ENCODE measurements around the gene KCNG2.

KCNG2 gene

DNA sequence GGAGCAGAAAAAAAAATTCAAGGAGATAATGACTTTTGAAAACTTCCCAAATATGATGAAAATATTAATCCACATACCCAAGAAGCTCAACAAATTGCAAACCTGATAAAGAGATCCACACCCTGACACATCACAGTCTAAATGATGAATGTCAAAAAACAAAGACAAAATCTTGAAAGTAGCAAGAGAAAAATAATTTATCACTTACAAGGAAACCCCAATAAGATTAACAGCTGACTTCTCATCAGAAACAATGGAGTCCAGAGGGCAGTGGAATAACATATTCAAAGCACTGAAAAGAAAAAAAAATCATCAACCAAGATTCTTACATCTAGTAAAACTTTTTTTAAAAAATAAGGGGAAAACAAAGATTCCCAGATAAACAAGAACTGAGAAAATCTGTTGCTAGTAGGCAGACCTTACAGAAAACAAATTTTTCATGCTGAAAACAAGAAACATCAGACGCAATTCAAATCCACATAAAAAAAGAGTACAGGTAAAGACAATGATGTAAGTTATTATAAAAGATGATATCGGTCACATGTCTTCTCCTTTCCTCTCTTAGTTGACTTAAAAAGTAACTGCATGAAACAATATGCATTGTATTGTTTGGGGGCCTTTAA lies 132.4 kb downstream of the KCNG2 start:
- no peaks in the 10 kb centered on the region; the same call in 1 of the 2 replicates for H3K79me2 ChIP-seq (ENCODE audit: insufficient read depth, low read length)
- H3K9ac ChIP-seq (ENCODE audit: low read length), result no peak overlapping the region
- no peaks in the 10 kb centered on the region for H3K27me3 ChIP-seq (ENCODE audit: low read length)
- H3K4me2 ChIP-seq (ENCODE audit: low read depth, low read length, poor library complexity, severe bottlenecking), result no peak overlapping the region
- no peaks in the 10 kb centered on the region for H4K20me1 ChIP-seq (ENCODE audit: low read depth, low read length)
- H3K27ac ChIP-seq (ENCODE audit: low read depth, low read length), result no peak overlapping the region
- H3K9me3 ChIP-seq (ENCODE audit: insufficient read depth, low read length), result peaks cover 42% of the 10 kb centered on the region; the same call in 1 of the 2 replicates
- H3K36me3 ChIP-seq (ENCODE audit: low read length), result peaks cover 48% of the 10 kb centered on the region
- no peaks in the 10 kb centered on the region for H3K9me2 ChIP-seq (replicated peaks; ENCODE audit: insufficient read depth, low read length)
- TF ChIP-seq, protein P1, sequence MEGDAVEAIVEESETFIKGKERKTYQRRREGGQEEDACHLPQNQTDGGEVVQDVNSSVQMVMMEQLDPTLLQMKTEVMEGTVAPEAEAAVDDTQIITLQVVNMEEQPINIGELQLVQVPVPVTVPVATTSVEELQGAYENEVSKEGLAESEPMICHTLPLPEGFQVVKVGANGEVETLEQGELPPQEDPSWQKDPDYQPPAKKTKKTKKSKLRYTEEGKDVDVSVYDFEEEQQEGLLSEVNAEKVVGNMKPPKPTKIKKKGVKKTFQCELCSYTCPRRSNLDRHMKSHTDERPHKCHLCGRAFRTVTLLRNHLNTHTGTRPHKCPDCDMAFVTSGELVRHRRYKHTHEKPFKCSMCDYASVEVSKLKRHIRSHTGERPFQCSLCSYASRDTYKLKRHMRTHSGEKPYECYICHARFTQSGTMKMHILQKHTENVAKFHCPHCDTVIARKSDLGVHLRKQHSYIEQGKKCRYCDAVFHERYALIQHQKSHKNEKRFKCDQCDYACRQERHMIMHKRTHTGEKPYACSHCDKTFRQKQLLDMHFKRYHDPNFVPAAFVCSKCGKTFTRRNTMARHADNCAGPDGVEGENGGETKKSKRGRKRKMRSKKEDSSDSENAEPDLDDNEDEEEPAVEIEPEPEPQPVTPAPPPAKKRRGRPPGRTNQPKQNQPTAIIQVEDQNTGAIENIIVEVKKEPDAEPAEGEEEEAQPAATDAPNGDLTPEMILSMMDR (IDR thresholded peaks at IDR 0.05; ENCODE audit: insufficient read depth, low read length, poor library complexity, severe bottlenecking), result no peak
- no peak for TF ChIP-seq EZH2phosphoT487 (conservative IDR thresholded peaks at IDR 0.05; ENCODE audit: low read length)
- H2AFZ ChIP-seq (ENCODE audit: low read depth, low read length, severe bottlenecking), result no peak overlapping the region
- H3K4me3 ChIP-seq (ENCODE audit: insufficient read depth, low read length, poor library complexity, severe bottlenecking), result no peak overlapping the region
- no peaks in the 10 kb centered on the region for H3F3A ChIP-seq (ENCODE audit: insufficient read depth)

DNA sequence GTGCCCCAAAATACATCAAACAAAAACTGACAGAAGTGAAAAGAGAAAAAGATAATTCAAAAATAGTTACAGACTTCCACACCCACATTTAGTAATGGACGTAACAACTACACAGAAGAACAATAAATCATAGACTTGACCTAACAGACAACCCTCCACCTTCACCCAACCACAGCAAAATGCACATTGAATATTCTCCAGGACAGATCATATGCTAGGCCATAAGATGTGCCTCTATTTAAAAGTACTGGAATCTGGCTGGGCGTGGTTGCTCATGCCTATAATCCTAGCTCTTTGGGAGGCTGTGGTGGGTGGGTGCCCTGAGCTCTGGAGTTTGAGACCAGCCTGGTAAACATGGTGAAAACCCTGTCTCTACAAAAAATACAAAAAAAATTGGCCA lies 133.7 kb downstream of the KCNG2 start:
- Histone ChIP-seq H3K36me3 (ENCODE audit: low read length) (peaks cover 48% of the 10 kb centered on the region), H3K9me3 (ENCODE audit: insufficient read depth, low read length) (peaks cover 42% of the 10 kb centered on the region; the same call in 1 of the 2 replicates), H3K9ac (ENCODE audit: low read length) (no peak overlapping the region), H3K27ac (ENCODE audit: low read depth, low read length) (no peak overlapping the region), H2AFZ (ENCODE audit: low read depth, low read length, severe bottlenecking) (no peak overlapping the region), H3K27me3 (ENCODE audit: low read length) (no peaks in the 10 kb centered on the region), H3K4me3 (ENCODE audit: insufficient read depth, low read length, poor library complexity, severe bottlenecking) (no peak overlapping the region), H3K79me2 (ENCODE audit: insufficient read depth, low read length) (peaks cover 11% of the 10 kb centered on the region), H3F3A (ENCODE audit: insufficient read depth) (no peaks in the 10 kb centered on the region), H3K4me2 (ENCODE audit: low read depth, low read length, poor library complexity, severe bottlenecking) (no peak overlapping the region), H3K9me2 (replicated peaks; ENCODE audit: insufficient read depth, low read length) (no peaks in the 10 kb centered on the region), H4K20me1 (ENCODE audit: low read depth, low read length) (no peaks in the 10 kb centered on the region)
- no peak for TF ChIP-seq EZH2phosphoT487 (conservative IDR thresholded peaks at IDR 0.05; ENCODE audit: low read length)

DNA sequence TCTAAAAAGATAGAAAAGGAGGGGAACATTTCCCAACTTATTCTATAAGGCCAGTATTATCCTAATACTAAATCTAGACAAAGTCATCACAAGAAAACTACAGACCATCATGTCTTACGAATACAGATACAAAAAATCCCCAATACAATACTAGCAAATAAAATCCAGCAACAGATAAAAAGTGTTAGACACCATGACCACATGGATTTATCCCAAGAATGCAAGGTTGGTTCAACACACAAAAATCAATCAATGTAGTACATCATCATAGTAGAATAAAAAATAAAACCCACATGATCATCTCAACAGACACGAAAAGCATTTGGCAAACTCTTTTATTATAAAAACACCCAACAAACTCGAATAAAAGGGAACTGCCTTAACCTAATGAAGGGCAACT lies 135.2 kb downstream of the KCNG2 start:
- peaks cover 42% of the 10 kb centered on the region; the same call in 1 of the 2 replicates for H3K9me3 ChIP-seq (ENCODE audit: insufficient read depth, low read length)
- peaks cover 21% of the 10 kb centered on the region for H3K79me2 ChIP-seq (ENCODE audit: insufficient read depth, low read length)
- H3K36me3 ChIP-seq (ENCODE audit: low read length), result peaks cover 48% of the 10 kb centered on the region
- TF ChIP-seq, protein P1 (IDR thresholded peaks at IDR 0.05; ENCODE audit: insufficient read depth, low read length, poor library complexity, severe bottlenecking), result no peak
- no peak for TF ChIP-seq EZH2phosphoT487 (conservative IDR thresholded peaks at IDR 0.05; ENCODE audit: low read length)
- H3K4me2 ChIP-seq (ENCODE audit: low read depth, low read length, poor library complexity, severe bottlenecking), result no peak overlapping the region
- H3K9me2 ChIP-seq (replicated peaks; ENCODE audit: insufficient read depth, low read length), result no peaks in the 10 kb centered on the region
- H3K27me3 ChIP-seq (ENCODE audit: low read length), result no peaks in the 10 kb centered on the region
- H3K4me3 ChIP-seq (ENCODE audit: insufficient read depth, low read length, poor library complexity, severe bottlenecking), result no peak overlapping the region
- no peak overlapping the region for H3K27ac ChIP-seq (ENCODE audit: low read depth, low read length)
- H3K9ac ChIP-seq (ENCODE audit: low read length), result no peak overlapping the region
- H3F3A ChIP-seq (ENCODE audit: insufficient read depth), result no peaks in the 10 kb centered on the region
- no peaks in the 10 kb centered on the region for H4K20me1 ChIP-seq (ENCODE audit: low read depth, low read length)
- H2AFZ ChIP-seq (ENCODE audit: low read depth, low read length, severe bottlenecking), result no peak overlapping the region

DNA sequence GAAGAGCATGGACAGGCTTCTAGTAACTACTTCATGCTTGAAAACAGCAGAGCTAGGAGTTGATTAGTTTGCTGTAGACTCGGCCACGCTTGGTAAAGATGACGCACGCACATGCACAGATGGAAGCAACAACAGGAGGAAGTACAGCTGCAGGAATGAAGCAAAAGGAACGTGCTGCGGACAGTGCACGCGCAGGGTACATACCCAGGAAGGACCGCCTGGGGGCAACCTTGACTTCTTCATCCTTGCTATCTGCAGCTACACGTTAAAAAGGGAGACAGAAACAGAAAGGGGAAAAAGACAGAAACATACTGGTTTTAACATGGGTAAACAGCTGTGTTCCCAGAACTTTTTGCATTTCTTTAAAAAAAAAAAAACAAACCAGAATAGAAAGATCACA lies 136.0 kb downstream of the KCNG2 start:
- peaks cover 48% of the 10 kb centered on the region for H3K36me3 ChIP-seq (ENCODE audit: low read length)
- H3K27me3 ChIP-seq (ENCODE audit: low read length), result no peaks in the 10 kb centered on the region
- TF ChIP-seq, protein P1 (IDR thresholded peaks at IDR 0.05; ENCODE audit: insufficient read depth, low read length, poor library complexity, severe bottlenecking), result no peak
- no peak for TF ChIP-seq EZH2phosphoT487 (conservative IDR thresholded peaks at IDR 0.05; ENCODE audit: low read length)
- no peak overlapping the region for H3K4me2 ChIP-seq (ENCODE audit: low read depth, low read length, poor library complexity, severe bottlenecking)
- H3K9ac ChIP-seq (ENCODE audit: low read length), result no peak overlapping the region
- H3K4me3 ChIP-seq (ENCODE audit: insufficient read depth, low read length, poor library complexity, severe bottlenecking), result no peak overlapping the region
- H4K20me1 ChIP-seq (ENCODE audit: low read depth, low read length), result no peaks in the 10 kb centered on the region
- H3K9me3 ChIP-seq (ENCODE audit: insufficient read depth, low read length), result peaks cover 41% of the 10 kb centered on the region; the same call in 1 of the 2 replicates
- H3K79me2 ChIP-seq (ENCODE audit: insufficient read depth, low read length), result peaks cover 21% of the 10 kb centered on the region
- H3F3A ChIP-seq (ENCODE audit: insufficient read depth), result no peaks in the 10 kb centered on the region
- no peak overlapping the region for H3K27ac ChIP-seq (ENCODE audit: low read depth, low read length)
- no peak overlapping the region for H2AFZ ChIP-seq (ENCODE audit: low read depth, low read length, severe bottlenecking)
- H3K9me2 ChIP-seq (replicated peaks; ENCODE audit: insufficient read depth, low read length), result no peaks in the 10 kb centered on the region

All from SU-DHL-6 (cell line).